HepG2 (cell line): ENCODE results near the gene ENTPD1. TPM values are rescaled to one million over a fixed set of nuclear protein-coding genes. Genes with fewer than 3 reads are reported as not detected.

Experiments
- ATAC-seq: fragments of 200-7000 bp; cut with Tn5 transposase; 3 replicates; pipeline ENCODE4 v1.9.1; 2020; ENCODE audit warnings: mild to moderate bottlenecking, moderate library complexity
- BruUV-seq: library from RNA; stranded (reverse); fragments of 400-500 nt; replicated peaks from 2 replicates; lab custom pipeline; 2021; lab: Mats Ljungman, UMichigan
- CTCF ChIA-PET: fragments of 300-600 bp; formaldehyde crosslinking; extraction: SDS; loops from one replicate; lab custom pipeline; 2021; ENCODE audit warnings: low total read pairs, inconsistent platforms, low intra/inter-chr PET ratio; lab: Yijun Ruan, JAX
- POLR2A ChIA-PET: fragments of 350-600 bp; sonication (Branson Sonifier 250); formaldehyde crosslinking; loops from one replicate; lab custom pipeline; 2020; ENCODE audit warnings: antibody characterized with exemption, inconsistent platforms; lab: Yijun Ruan, JAX
- DNase-seq: peaks from one replicate; pipeline ENCODE4 v3.0.0-alpha.2; 2015; ENCODE audit warnings: low spot score
- FAIRE-seq: peaks from 3 replicates; lab custom pipeline; 2011; peaks lifted over from hg19 to GRCh38; lab: Jason Lieb, UNC
- H2AFZ ChIP-seq: one replicate; pipeline ENCODE4 v1.6.1; 2011; ENCODE audit warnings: low read length, inconsistent platforms
- H3K27ac ChIP-seq: fragments of 300-600 bp; 3 replicates; pipeline ENCODE4 v1.8.0; 2011; ENCODE audit warnings: mixed run types, mild to moderate bottlenecking, mixed read lengths, low read length, inconsistent platforms; ENCODE audit not compliant: insufficient read depth; ENCODE audit errors: extremely low read length
- H3K27me3 ChIP-seq, 2 experiments: fragments of 200-600 bp in 1 of 2; 2 replicates in 1 of 2; 3 replicates in 1 of 2; pipeline versions ENCODE4 v1.6.0 to v1.8.0; 2011; ENCODE audit warnings: low read length in 2 of 2, mild to moderate bottlenecking in 2 of 2, moderate library complexity in 2 of 2, inconsistent platforms in 1 of 2; ENCODE audit not compliant: insufficient read depth in 2 of 2, control insufficient read depth in 1 of 2
- H3K36me3 ChIP-seq, 2 experiments: fragments of 200-600 bp in 1 of 2; replicated peaks in 1 of 2; 2 replicates in 1 of 2; 3 replicates in 1 of 2; pipeline versions ENCODE4 v1.5.1 to v1.8.0; 2011; ENCODE audit warnings: low read length in 2 of 2, inconsistent platforms in 1 of 2; ENCODE audit not compliant: insufficient read depth in 2 of 2, control insufficient read depth in 1 of 2
- H3K4me1 ChIP-seq: 2 replicates; pipeline ENCODE4 v1.5.1; 2012; ENCODE audit warnings: low read length, inconsistent platforms; ENCODE audit not compliant: insufficient read depth
- H3K4me2 ChIP-seq: 2 replicates; pipeline ENCODE4 v1.6.0; 2011; ENCODE audit warnings: low read depth, low read length, inconsistent platforms
- H3K4me3 ChIP-seq, 3 experiments: fragments of 200-600 bp in 1 of 3; sonication (generic), shearing (Covaris generic) in 1 of 3; replicated peaks in 1 of 3; 2 replicates each; pipeline ENCODE4 v1.5.1; 2011 to 2016; ENCODE audit warnings: low read length in 3 of 3, inconsistent platforms in 2 of 3, low read depth in 2 of 3, mild to moderate bottlenecking in 2 of 3, control low read depth in 1 of 3, mixed read lengths in 1 of 3; ENCODE audit not compliant: insufficient read depth in 1 of 3
- H3K79me2 ChIP-seq: one replicate; pipeline ENCODE4 v1.6.1; 2011; ENCODE audit warnings: low read length, inconsistent platforms; ENCODE audit not compliant: insufficient read depth
- H3K9ac ChIP-seq: 2 replicates; pipeline ENCODE4 v1.6.0; 2011; ENCODE audit warnings: mild to moderate bottlenecking, low read depth, low read length, inconsistent platforms; ENCODE audit not compliant: insufficient read depth
- H3K9me3 ChIP-seq: 2 replicates; pipeline ENCODE4 v1.5.1; 2012; ENCODE audit warnings: mild to moderate bottlenecking, low read length
- H4K20me1 ChIP-seq: 2 replicates; pipeline ENCODE4 v1.6.0; 2011; ENCODE audit warnings: inconsistent platforms, mild to moderate bottlenecking, low read length, moderate library complexity; ENCODE audit not compliant: insufficient read depth
- ARID2 ChIP-seq: sonication (generic); formaldehyde crosslinking; IDR thresholded peaks from 2 replicates; pipeline ENCODE4 v1.8.1; 2022; ENCODE audit warnings: mild to moderate bottlenecking, missing genetic modification reagents, borderline replicate concordance
- ATF7 ChIP-seq, 2 experiments: fragments of 450-650 bp in 1 of 2; sonication (generic) in 1 of 2; formaldehyde crosslinking in 1 of 2; IDR thresholded peaks; 2 replicates each; pipeline versions ENCODE4 v1.4.0 to v1.6.1; 2016 to 2020; ENCODE audit warnings: antibody characterized with exemption in 1 of 2, mild to moderate bottlenecking in 1 of 2, missing genetic modification reagents in 1 of 2
- NR2C2 ChIP-seq: sonication (generic); formaldehyde crosslinking; IDR thresholded peaks from 2 replicates; pipeline ENCODE4 v1.4.0; 2020; ENCODE audit warnings: missing genetic modification reagents, mild to moderate bottlenecking, moderate library complexity, borderline replicate concordance
- POGK ChIP-seq: sonication (generic); formaldehyde crosslinking; conservative IDR thresholded peaks from 2 replicates; pipeline ENCODE4 v1.8.0; 2022; ENCODE audit warnings: mild to moderate bottlenecking, moderate library complexity, missing genetic modification reagents
- PRMT3 ChIP-seq: sonication (generic); formaldehyde crosslinking; IDR thresholded peaks from 2 replicates; pipeline ENCODE4 v1.8.1; 2022; ENCODE audit warnings: low read depth, mild to moderate bottlenecking, moderate library complexity, missing genetic modification reagents, borderline replicate concordance
- ZBTB20 ChIP-seq: sonication (generic); formaldehyde crosslinking; IDR thresholded peaks from 2 replicates; pipeline ENCODE4 v1.8.1; 2023; ENCODE audit warnings: missing genetic modification reagents, low read depth, mild to moderate bottlenecking, borderline replicate concordance
- ZKSCAN1 ChIP-seq: fragments of 150-350 bp; IDR thresholded peaks from 2 replicates; pipeline ENCODE4 v1.6.1; 2014; ENCODE audit warnings: low read length
- ZNF124 ChIP-seq: sonication (generic); formaldehyde crosslinking; IDR thresholded peaks from 2 replicates; pipeline ENCODE4 v1.4.0; 2020; ENCODE audit warnings: missing genetic modification reagents
- ZNF547 ChIP-seq: sonication (generic); formaldehyde crosslinking; IDR thresholded peaks from 2 replicates; pipeline ENCODE4 v1.5.1; 2020; ENCODE audit warnings: mild to moderate bottlenecking, missing genetic modification reagents
- ZNF558 ChIP-seq: sonication (generic); formaldehyde crosslinking; IDR thresholded peaks from 2 replicates; pipeline ENCODE4 v1.9.0; 2022; ENCODE audit warnings: mild to moderate bottlenecking, missing genetic modification reagents, borderline replicate concordance
- ZNF574 ChIP-seq: sonication (generic); formaldehyde crosslinking; IDR thresholded peaks from 2 replicates; pipeline ENCODE4 v1.4.0; 2020; ENCODE audit warnings: missing genetic modification reagents
- ZNF777 ChIP-seq: sonication (generic); formaldehyde crosslinking; IDR thresholded peaks from 2 replicates; pipeline ENCODE4 v1.4.0; 2020; ENCODE audit warnings: missing genetic modification reagents
- ZSCAN21 ChIP-seq: sonication (generic); formaldehyde crosslinking; IDR thresholded peaks from 2 replicates; pipeline ENCODE4 v1.8.0; 2022; ENCODE audit warnings: mild to moderate bottlenecking, missing genetic modification reagents, moderate library complexity, borderline replicate concordance
- WGBS: methylation state at CpG from one replicate; pipeline ENCODE4 v1.1.6; 2017; ENCODE audit warnings: low lambda C conversion rate; 5-methylcytosine and 5-hydroxymethylcytosine counted together
- in situ Hi-C: cut with HindIII; loops from 2 replicates; pipeline ENCODE4 v1.10.0; 2017; ENCODE audit warnings: low pct_unique_long_range_greater_than_20kb; ENCODE audit not compliant: extremely low pct_ligation_motif_present
- intact Hi-C: fragments of 100-400 bp; cut with micrococcal nuclease; formaldehyde crosslinking; loops from one replicate; pipeline ENCODE4 v1.10.0; 2022; ENCODE audit not compliant: unreplicated experiment
- polyA plus RNA-seq, 8 experiments: library from polyadenylated mRNA; depleted of rRNA in 3 of 8; stranded (reverse) in 7 of 8; unstranded in 1 of 8; fragments of >200 nt; fragmentation: Illumina TruSeq in 4 of 8; extraction: Trizol in 4 of 8; gene quantifications; 2 replicates each; pipeline versions ENCODE4 v1.2.1 to v1.2.3, GENCODE V29; 2011 to 2016; ENCODE audit warnings: low read depth in 4 of 8, missing spikeins in 1 of 8, mixed read lengths in 1 of 8; ENCODE audit not compliant: insufficient read depth in 1 of 8
- total RNA-seq, 5 experiments: library from RNA; depleted of rRNA; stranded (reverse); fragments of >200 nt; fragmentation: Illumina TruSeq; extraction: Trizol; gene quantifications; 2 replicates each; pipeline ENCODE4 v1.2.3, GENCODE V29; 2016; ENCODE audit warnings: low read depth in 1 of 5

Gene ENTPD1
- total and polyA plus RNA-seq, 2 of the 13 experiments (the other 11 are each of a cell fraction or from before 2014, with no cell fraction given) = 0.07 TPM

- in situ Hi-C loops = no loop called here
- Histone ChIP-seq H3K27ac (no peak overlapping the region), H3K4me1 (peaks cover 11% of the 10 kb centered on the region), H3K79me2 (no peaks in the 10 kb centered on the region), H3K9me3 (no peaks in the 10 kb centered on the region), H3K4me2 (no peak overlapping the region), H3K36me3 (no peaks in the 10 kb centered on the region), H4K20me1 (no peaks in the 10 kb centered on the region), H3K4me3 (no peak overlapping the region), H2AFZ (no peak overlapping the region), H3K9ac (no peak overlapping the region), H3K27me3 (peaks cover 0 to 12% of the 10 kb centered on the region in 2 experiments; a peak in 4 of 5 replicates)
- FAIRE-seq = no peak
- WGBS = 39% methylated on average over 2 of the region's 2 CpGs
- no peak for DNase-seq
- ATAC-seq = no peak
- TF ChIP-seq ZBTB20 (CRISPR knock-in tag) = no peak
- no peak for TF ChIP-seq ZKSCAN1
- TF ChIP-seq ZNF547 (CRISPR knock-in tag) = no peak
- no peak for TF ChIP-seq ZSCAN21 (CRISPR knock-in tag)
- TF ChIP-seq POGK = no peak
- no peak for TF ChIP-seq ZNF124 (CRISPR knock-in tag)
- TF ChIP-seq ZNF574 (CRISPR knock-in tag) = no peak
- TF ChIP-seq ATF7 (IDR thresholded peaks at IDR 0.05) = no peak
- no peak for TF ChIP-seq ATF7 (CRISPR knock-in tag; IDR thresholded peaks at IDR 0.05)
- no peak for TF ChIP-seq NR2C2 (CRISPR knock-in tag)
- no peak for TF ChIP-seq PRMT3 (CRISPR knock-in tag)
- no peak for TF ChIP-seq ZNF777
- TF ChIP-seq ARID2 = no peak
- TF ChIP-seq ZNF558 (CRISPR knock-in tag) = no peak
- ChIA-PET CTCF (no interaction called here), POLR2A (no interaction called here)
- no TSS peak for BruUV-seq
- intact Hi-C loops = no loop called here
These were observed 32.9 kb downstream of the ENTPD1 start for GRCh38 chr10:95788830-95789229.
